RPMI8226 (cell line): ENCODE data around the gene MKS1.
A peak's percentile ranks its signal among the peaks of the same experiment; 100 is the strongest.

Experiments
- DNase-seq: peaks from one replicate; pipeline ENCODE4 v3.0.0-alpha.2; 2015

Gene MKS1

GRCh38 chr17:58244963-58245362 is 25.9 kb upstream of the MKS1 start:
- no peak for DNase-seq

- DNase-seq: peak; percentile 18
Observed at GRCh38 chr17:58242171-58242784, 23.2 kb upstream of the MKS1 start.

- DNase-seq: no peak
Observed at GRCh38 chr17:58239987-58240386, 20.9 kb upstream of the MKS1 start.

- no peak for DNase-seq
Observed at GRCh38 chr17:58238147-58238634, 19.1 kb upstream of the MKS1 start, which contains the start of gene LPO. Gene LPO (plus strand): TSS chr17:58238584. CDS start chr17:58242980, 4,396 bp downstream.

- DNase-seq: no peak
Observed at GRCh38 chr17:58236394-58236793, 17.3 kb upstream of the MKS1 start.

GRCh38 chr17:58235821-58236220 is 16.8 kb upstream of the MKS1 start:
- no peak for DNase-seq

GRCh38 chr17:58234512-58234911 is 15.5 kb upstream of the MKS1 start:
- DNase-seq: no peak

- DNase-seq: peak; percentile 38
Observed at GRCh38 chr17:58233543-58233942, 14.5 kb upstream of the MKS1 start.

GRCh38 chr17:58232707-58233156 is 13.7 kb upstream of the MKS1 start:
- no peak for DNase-seq

- DNase-seq: no peak
Observed at GRCh38 chr17:58231641-58232040, 12.6 kb upstream of the MKS1 start.

GRCh38 chr17:58229881-58230280 is 10.8 kb upstream of the MKS1 start:
- no peak for DNase-seq

GRCh38 chr17:58229384-58229783 is 10.3 kb upstream of the MKS1 start:
- DNase-seq: no peak

- DNase-seq: no peak
Observed at GRCh38 chr17:58228679-58229078, 9.6 kb upstream of the MKS1 start.

GRCh38 chr17:58227733-58228132 is 8.7 kb upstream of the MKS1 start:
- DNase-seq: no peak

- no peak for DNase-seq
Observed at GRCh38 chr17:58224315-58224714, 5.3 kb upstream of the MKS1 start.

GRCh38 chr17:58219789-58220183 is 731 bp upstream of the MKS1 start:
- DNase-seq: no peak

GRCh38 chr17:58217766-58218165 is 1.3 kb downstream of the MKS1 start:
- DNase-seq: no peak

- peak; percentile 42 for DNase-seq
Observed at GRCh38 chr17:58215685-58216084, 3.4 kb downstream of the MKS1 start.

GRCh38 chr17:58210922-58211321 is 8.1 kb downstream of the MKS1 start:
- DNase-seq: no peak

GRCh38 chr17:58208344-58208743 is 10.7 kb downstream of the MKS1 start:
- no peak for DNase-seq

- DNase-seq: no peak
Observed at GRCh38 chr17:58207451-58207850, 11.6 kb downstream of the MKS1 start.

- DNase-seq: no peak
Observed at GRCh38 chr17:58205936-58206335, 13.1 kb downstream of the MKS1 start.

- DNase-seq: no peak
Observed at GRCh38 chr17:58204796-58205195, 14.3 kb downstream of the MKS1 start.

- DNase-seq: no peak
Observed at GRCh38 chr17:58202859-58203258, 16.2 kb downstream of the MKS1 start.

- DNase-seq: peak; percentile 77
Observed at GRCh38 chr17:58200024-58200633, 18.9 kb downstream of the MKS1 start.
